Aorta (tissue), 5 donors: Measurements from ENCODE around the gene ANTXR1. TPM values are rescaled to one million over a fixed set of nuclear protein-coding genes. Genes with fewer than 3 reads are reported as not detected.

Experiments
- ATAC-seq: fragments of 200-7000 bp; cut with Tn5 transposase; one replicate; pipeline ENCODE4 v1.9.1; 2022; ENCODE audit warnings: moderate library complexity; ENCODE audit not compliant: low FRiP score
- DNase-seq, 2 donors: peaks; one replicate each; pipeline ENCODE4 v3.0.0-alpha.2; 2020
- H3K27ac ChIP-seq, 2 donors: one replicate each; pipeline ENCODE4 v1.5.1; 2013; ENCODE audit warnings: low read length in 2 of 2, mild to moderate bottlenecking in 2 of 2, moderate library complexity in 2 of 2, control low read depth in 1 of 2, inconsistent platforms in 1 of 2, low read depth in 1 of 2
- H3K27me3 ChIP-seq, 2 donors: one replicate each; pipeline ENCODE4 v1.6.1; 2013; ENCODE audit warnings: control low read depth in 1 of 2, low read length in 1 of 2, mild to moderate bottlenecking in 1 of 2, moderate library complexity in 1 of 2; ENCODE audit not compliant: insufficient read depth in 2 of 2, control insufficient read depth in 1 of 2
- H3K36me3 ChIP-seq, 2 donors: one replicate each; pipeline ENCODE4 v1.6.1; 2013; ENCODE audit warnings: control low read depth in 1 of 2, low read length in 1 of 2, mild to moderate bottlenecking in 1 of 2; ENCODE audit not compliant: insufficient read depth in 2 of 2, control insufficient read depth in 1 of 2
- H3K4me1 ChIP-seq, 2 donors: one replicate each; pipeline ENCODE4 v1.6.1; 2013; ENCODE audit warnings: low read length in 2 of 2, control low read depth in 1 of 2, mild to moderate bottlenecking in 1 of 2, moderate library complexity in 1 of 2; ENCODE audit not compliant: insufficient read depth in 2 of 2, control insufficient read depth in 1 of 2
- H3K4me3 ChIP-seq, 2 donors: one replicate each; pipeline ENCODE4 v1.5.1; 2013; ENCODE audit warnings: low read length in 2 of 2, control low read depth in 1 of 2, mild to moderate bottlenecking in 1 of 2
- H3K9me3 ChIP-seq: one replicate; pipeline ENCODE4 v1.6.1; 2013; ENCODE audit warnings: mild to moderate bottlenecking, low read length; ENCODE audit not compliant: control insufficient read depth
- WGBS, 2 donors: extraction: QIAGEN DNeasy Blood & Tissue Kit; methylation state at CpG; one replicate each; pipeline ENCODE4 v1.1.7; 2013; 5-methylcytosine and 5-hydroxymethylcytosine counted together
- intact Hi-C, 2 donors: fragments of 100-400 bp; cut with DNase I; formaldehyde crosslinking; loops; one replicate each; pipeline versions ENCODE4 v1.14.2 to v1.15.0; 2022
- polyA plus RNA-seq, 2 donors: library from polyadenylated mRNA; stranded (reverse); fragments of 200-250 nt; gene quantifications; one replicate each; pipeline ENCODE4 v1.2.3, GENCODE V29; 2013
- total RNA-seq, 2 donors: library from RNA; stranded (reverse); fragmentation: NEBNext Ultra II Directional; extraction: Animal tissue kit (Norgen Biotek cat#: 25700); gene quantifications; one replicate each; pipeline ENCODE4 v1.2.1, GENCODE V29; 2021
- donor health status: healthy with polysubstance abuse.
- donor health status: Bipolar disorder and iron deficiency.
- donor health status: DM: no; HTN: no; CAD: no.
- donor health status: DM: no; HTN: no; CAD: no.
- donor health status: DM: yes; HTN: yes; CAD: no.

The ANTXR1 gene
- total and polyA plus RNA-seq, 4 donors: 136 to 358 (median 160) TPM

DNA sequence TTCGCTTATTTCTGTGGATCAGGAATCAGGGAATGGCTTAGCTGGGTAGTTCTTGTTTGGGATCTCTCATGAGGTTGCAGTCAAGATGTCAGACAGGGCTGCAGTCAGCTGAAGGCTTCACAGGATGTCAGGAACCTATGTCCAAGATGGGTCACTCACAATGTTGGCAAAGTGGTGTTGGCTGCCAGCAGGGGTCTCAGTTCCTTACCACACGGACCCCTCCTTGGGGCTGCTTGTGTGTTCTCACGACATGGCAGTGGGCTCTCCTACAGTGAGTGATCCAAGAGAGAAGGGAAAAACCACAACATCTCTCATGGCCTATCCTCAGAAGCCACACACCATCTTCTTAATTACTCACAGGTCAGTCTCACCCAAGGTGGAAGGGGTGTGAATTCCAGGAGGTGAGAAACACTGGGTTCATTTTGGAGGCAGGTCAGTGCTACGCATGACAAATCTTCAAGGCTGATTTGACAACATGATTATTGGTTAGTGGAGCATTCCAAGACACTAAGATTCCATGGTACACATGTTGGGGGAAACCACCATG lies 1.3 kb upstream of the ANTXR1 start:
- no peaks in the 10 kb centered on the region for H3K9me3 ChIP-seq
- H3K4me3 ChIP-seq: no peak overlapping the region
- DNase-seq (no peak), ATAC-seq (no peak)
- 86 to 88% methylated on average over 4 of the region's 4 CpGs for WGBS, 2 donors
- no peak overlapping the region for H3K27ac ChIP-seq
- peaks cover 0 to 2% of the 10 kb centered on the region in 2 donors for H3K4me1 ChIP-seq
- no peaks in the 10 kb centered on the region for H3K27me3 ChIP-seq
- intact Hi-C loops: loop anchor here (2.0 to 10.0 kb wide), 6 partner anchors 69 to 297 kb away; no protein-coding TSS in a partner anchor
- no peaks in the 10 kb centered on the region for H3K36me3 ChIP-seq

DNA sequence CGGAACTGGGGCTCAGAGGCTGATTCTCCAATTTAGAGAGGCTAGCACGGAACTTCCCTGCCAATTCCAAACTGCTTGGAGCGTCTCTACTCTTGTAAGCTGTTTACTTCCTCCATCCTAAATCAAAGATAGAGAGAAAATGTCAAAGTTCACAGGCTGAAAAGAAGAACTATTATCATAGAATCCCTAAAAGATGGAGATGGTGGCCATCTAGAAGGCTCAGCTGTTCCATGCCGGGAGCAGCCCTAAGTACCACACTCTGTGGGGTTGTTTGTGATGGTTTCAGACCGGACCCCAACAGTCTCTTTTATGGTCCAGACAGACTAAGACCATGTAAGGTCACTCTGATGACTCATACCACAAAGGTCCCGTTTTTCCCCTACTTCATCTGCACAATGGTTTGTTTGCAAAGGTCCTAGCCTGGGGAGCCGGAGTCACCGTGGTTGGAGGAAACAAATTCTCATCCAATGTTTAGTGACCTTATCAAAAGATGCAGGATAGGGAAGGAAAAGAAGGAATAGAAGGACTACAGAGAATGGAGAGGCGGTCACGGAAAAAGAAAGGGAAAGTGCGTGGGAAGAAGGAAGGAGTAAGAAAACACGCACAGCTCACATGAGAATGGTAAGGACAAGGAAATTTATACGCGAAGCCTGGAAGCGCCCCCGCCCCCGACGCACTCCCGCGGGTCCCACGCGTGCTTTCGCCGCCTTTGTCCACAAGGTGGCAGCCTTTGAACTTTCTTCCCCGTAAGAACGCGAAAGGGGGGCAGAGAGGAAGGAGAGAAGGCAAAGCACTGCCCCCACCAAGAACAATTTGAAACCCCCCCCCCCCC lies 453 bp upstream of the ANTXR1 start:
- intact Hi-C loops: loop anchor here (2.0 to 10.0 kb wide), 6 partner anchors 70 to 296 kb away; no protein-coding TSS in a partner anchor
- DNase-seq (peak; percentile 79 to 93), ATAC-seq (peak; percentile 77)
- Histone ChIP-seq H3K4me3 (peak overlapping the region; percentile 69 to 83), H3K36me3 (no peaks in the 10 kb centered on the region), H3K27ac (peak overlapping the region in 1 of 2 donors; percentile 1), H3K27me3 (no peaks in the 10 kb centered on the region), H3K9me3 (no peaks in the 10 kb centered on the region), H3K4me1 (no peaks in the 10 kb centered on the region)
- 10% methylated on average over 27 of the region's 27 CpGs for WGBS, 2 donors

DNA sequence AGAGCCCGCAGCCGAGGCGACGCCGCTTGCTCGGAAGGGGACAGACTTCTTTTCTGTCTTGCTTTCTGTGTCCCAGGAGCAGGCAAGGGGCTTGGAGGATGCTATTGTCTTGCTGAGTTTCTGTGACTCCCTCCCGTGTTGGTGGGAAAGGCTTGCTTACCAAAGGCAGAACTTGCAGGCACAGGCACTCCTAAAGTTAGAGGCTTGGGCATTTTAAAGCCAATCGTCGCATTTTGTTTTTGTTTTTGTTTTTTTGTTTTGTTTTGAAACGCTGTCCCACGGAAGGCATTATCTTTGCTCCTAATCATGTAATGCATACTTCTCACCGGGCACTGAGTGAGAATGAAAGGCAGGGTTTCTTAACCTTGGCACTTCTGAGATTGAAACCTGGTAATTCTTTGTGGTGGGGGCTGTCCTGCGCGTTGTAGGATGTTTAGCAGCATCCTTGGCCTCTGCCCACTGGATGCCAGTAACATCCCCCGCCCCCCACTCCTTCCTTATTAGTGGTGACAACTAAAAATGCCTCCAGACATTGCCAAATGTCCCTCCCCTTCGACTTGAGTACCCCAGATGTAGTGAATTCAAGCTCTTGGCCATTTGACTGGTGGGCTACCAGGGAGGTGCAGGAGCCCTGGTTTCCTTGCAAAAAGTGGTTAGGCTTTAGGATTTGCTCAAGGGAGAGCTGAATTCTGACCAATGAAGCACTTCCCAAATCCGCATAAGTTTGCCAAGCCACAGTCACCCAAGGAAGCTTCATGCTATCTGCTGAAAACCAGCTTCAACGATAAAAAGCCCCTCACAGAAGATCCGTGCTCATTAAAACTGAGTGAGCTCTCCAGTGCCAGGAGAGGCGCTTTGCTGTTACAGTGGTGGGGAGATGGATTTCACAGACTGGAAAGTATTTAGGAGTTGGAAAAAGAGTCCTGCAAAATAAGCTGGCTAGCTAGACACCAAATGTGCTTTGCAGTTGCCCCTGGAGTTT lies 1.2 kb downstream of the ANTXR1 start:
- H3K27ac ChIP-seq: peak overlapping the region in 1 of 2 donors; percentile 78

DNA sequence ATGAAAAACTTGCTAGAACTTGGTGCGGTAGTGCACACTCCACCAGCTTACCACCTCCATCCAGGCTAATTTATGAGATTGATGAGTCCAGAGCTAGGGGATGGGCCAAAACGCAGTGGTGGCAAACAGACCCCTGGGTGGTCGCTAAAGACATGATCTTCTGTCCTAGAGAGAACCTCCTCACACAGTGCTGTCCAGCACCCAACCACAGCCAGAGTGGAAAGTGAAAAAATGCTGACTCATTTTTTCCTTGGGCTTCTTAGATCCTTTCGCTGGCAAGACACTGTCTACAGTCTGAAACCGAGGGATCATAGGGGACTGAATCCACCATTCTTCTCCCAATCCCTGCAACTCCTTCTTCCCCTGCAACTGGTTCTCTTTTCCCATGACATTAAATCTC lies 4.1 kb downstream of the ANTXR1 start:
- WGBS, 2 donors: 4 to 6% methylated on average over 5 of the region's 5 CpGs
- DNase-seq: no peak
- Histone ChIP-seq H3K36me3 (no peaks in the 10 kb centered on the region), H3K4me1 (peaks cover 7 to 15% of the 10 kb centered on the region in 2 donors), H3K9me3 (no peaks in the 10 kb centered on the region), H3K4me3 (peak overlapping the region; percentile 41 to 82), H3K27ac (peak overlapping the region; percentile 39 to 49), H3K27me3 (no peaks in the 10 kb centered on the region)
- intact Hi-C loops: loop anchor here in 1 of 2 donors (10.0 kb wide), 2 partner anchors 98 to 138 kb away; no protein-coding TSS in a partner anchor
- ATAC-seq: peak; percentile 69

More for the DNA sequence above, 1.2 kb downstream of the ANTXR1 start:
- Histone ChIP-seq H3K4me1 (peaks cover 0 to 3% of the 10 kb centered on the region in 2 donors), H3K27me3 (no peaks in the 10 kb centered on the region), H3K36me3 (no peaks in the 10 kb centered on the region), H3K4me3 (peak overlapping the region; percentile 69 to 83), H3K9me3 (no peaks in the 10 kb centered on the region)
- DNase-seq: peak in 1 of 2 donors; percentile 65
- WGBS, 2 donors: 0 to 1% methylated on average over 20 of the region's 20 CpGs
- intact Hi-C loops: loop anchor here (2.0 to 10.0 kb wide), 6 partner anchors 71 to 295 kb away; no protein-coding TSS in a partner anchor
- no peak for ATAC-seq

DNA sequence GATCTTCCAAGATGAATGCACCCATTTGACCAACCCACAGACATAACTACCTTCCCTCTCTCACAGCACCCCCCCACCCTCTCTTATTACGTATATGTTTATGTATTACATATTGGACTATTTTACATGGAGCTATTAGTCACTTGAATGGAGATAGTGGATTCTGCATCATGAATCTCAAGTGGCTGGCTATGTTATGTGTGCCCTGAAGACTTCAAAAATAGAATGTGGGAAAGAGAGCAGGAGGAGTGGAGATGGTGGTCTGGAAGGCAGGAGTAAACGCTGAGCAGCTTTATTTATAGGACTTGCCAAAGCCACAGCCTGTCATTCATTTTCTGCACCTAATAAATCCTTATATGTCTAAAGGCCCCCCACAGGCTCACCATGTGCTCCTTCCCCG lies 4.9 kb downstream of the ANTXR1 start:
- Histone ChIP-seq H3K4me3 (peak overlapping the region in 1 of 2 donors; percentile 82), H3K4me1 (peaks cover 8 to 20% of the 10 kb centered on the region in 2 donors), H3K27me3 (no peaks in the 10 kb centered on the region), H3K9me3 (no peaks in the 10 kb centered on the region), H3K27ac (peak overlapping the region in 1 of 2 donors; percentile 39), H3K36me3 (no peaks in the 10 kb centered on the region)
- ATAC-seq: no peak
- intact Hi-C loops: loop anchor here in 1 of 2 donors (10.0 kb wide), 2 partner anchors 97 to 137 kb away; no protein-coding TSS in a partner anchor
- DNase-seq: no peak
- 15 to 18% methylated on average over 3 of the region's 3 CpGs for WGBS, 2 donors

DNA sequence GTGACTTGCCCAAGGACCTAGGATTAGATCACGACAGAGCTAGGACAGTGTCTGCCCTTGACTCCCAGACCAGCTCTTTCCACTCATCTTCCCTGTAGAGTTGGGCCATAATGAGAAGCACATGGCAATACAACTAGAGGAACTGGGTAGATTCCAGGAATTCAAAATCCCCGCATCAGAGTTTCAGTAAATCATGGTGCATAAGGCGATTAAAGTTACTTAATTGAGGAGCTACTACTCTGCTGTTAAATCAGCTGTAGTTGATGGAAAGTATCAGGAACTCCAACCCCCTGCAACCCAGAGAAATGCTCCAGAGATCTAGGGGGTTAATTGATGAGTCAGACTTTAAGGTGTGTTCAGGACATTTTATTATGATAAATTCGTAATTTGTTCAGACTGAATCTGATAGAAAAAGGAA lies 5.7 kb downstream of the ANTXR1 start:
- Histone ChIP-seq H3K27ac (no peak overlapping the region), H3K36me3 (no peaks in the 10 kb centered on the region), H3K27me3 (no peaks in the 10 kb centered on the region), H3K9me3 (no peaks in the 10 kb centered on the region), H3K4me3 (no peak overlapping the region), H3K4me1 (peaks cover 8 to 23% of the 10 kb centered on the region in 2 donors)
- WGBS, 2 donors: 38 to 45% methylated on average over 4 of the region's 4 CpGs
- DNase-seq (no peak), ATAC-seq (no peak)
- intact Hi-C loops: loop anchor here in 1 of 2 donors (10.0 kb wide), 2 partner anchors 96 to 136 kb away; no protein-coding TSS in a partner anchor

DNA sequence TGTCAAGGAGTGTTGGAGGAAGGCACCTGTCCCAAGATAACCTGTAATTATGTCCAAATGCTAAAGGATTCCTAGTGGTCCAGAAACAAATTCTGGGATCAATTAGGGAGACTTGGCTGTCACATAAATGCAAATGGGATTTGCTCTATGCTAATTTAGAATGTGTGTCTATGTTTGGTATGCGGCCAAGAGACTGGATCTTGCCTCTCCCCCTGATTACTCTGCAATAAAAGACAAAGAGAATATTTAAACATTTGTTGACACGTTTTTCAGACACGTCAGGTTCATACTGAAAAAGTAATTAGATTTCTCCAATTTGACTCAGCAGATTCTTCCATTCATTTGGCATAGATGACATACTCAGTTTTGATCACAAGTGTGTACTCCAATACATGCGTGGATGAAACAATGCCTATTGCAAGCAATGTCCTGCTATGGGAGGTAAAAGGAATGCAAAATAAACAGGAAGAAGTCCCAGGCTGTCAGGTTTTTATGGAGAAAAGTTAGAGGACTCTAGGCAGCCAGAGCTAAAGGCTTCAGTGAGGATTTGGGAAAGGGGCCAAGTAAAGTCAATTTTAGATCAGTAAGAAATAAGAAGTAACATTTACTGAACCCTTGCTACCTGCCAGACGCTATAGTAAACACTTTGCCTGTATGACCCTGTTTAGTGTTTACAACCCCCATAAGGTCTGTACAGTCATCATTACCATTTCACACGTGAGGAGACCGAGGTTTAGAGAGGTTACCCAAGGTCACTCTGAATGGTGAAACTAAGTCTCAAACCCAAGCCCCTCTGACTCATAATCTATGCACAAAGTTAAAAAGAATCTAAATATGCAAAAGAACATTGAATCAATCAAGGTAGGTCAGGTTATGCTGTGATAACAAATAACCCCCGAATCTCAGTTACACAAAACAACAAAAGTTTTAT lies 7.8 kb downstream of the ANTXR1 start:
- ATAC-seq (no peak), DNase-seq (no peak)
- intact Hi-C loops: no loop called here
- WGBS, 2 donors: 27 to 29% methylated on average over 8 of the region's 8 CpGs
- H3K36me3 ChIP-seq: no peaks in the 10 kb centered on the region
- no peak overlapping the region for H3K4me3 ChIP-seq
- peaks cover 10 to 23% of the 10 kb centered on the region in 2 donors for H3K4me1 ChIP-seq
- no peak overlapping the region for H3K27ac ChIP-seq
- H3K27me3 ChIP-seq: no peaks in the 10 kb centered on the region
- no peaks in the 10 kb centered on the region for H3K9me3 ChIP-seq
